Smooth muscle cell (in vitro differentiated cells): ENCODE measurements around the gene KCNIP3. TPM values are rescaled to one million over a fixed set of nuclear protein-coding genes. Genes with fewer than 3 reads are reported as not detected.

Source experiments
- DNase-seq: peaks from one replicate; lab custom pipeline; 2025; ENCODE audit not compliant: unreplicated experiment; lab: John Stamatoyannopoulos, UW
- H2AFZ ChIP-seq: fragments of 200-600 bp; sonication (generic); 2 replicates; pipeline ENCODE4 v1.6.0; 2016; ENCODE audit warnings: antibody characterized with exemption, low read depth, mild to moderate bottlenecking
- H3F3A ChIP-seq: fragments of 200-600 bp; sonication (generic); 2 replicates; pipeline ENCODE4 v1.6.0; 2017; ENCODE audit warnings: antibody characterized with exemption, low read depth
- H3K27ac ChIP-seq: fragments of 200-600 bp; sonication (generic); 2 replicates; pipeline ENCODE4 v1.5.1; 2016; ENCODE audit warnings: low read depth, mild to moderate bottlenecking
- H3K27me3 ChIP-seq: fragments of 200-600 bp; sonication (generic); 2 replicates; pipeline ENCODE4 v1.6.1; 2016; ENCODE audit warnings: low read depth, mild to moderate bottlenecking
- H3K36me3 ChIP-seq: fragments of 200-600 bp; sonication (generic); 2 replicates; pipeline ENCODE4 v1.5.1; 2016; ENCODE audit warnings: low read depth
- H3K4me1 ChIP-seq: fragments of 200-600 bp; sonication (generic); 2 replicates; pipeline ENCODE4 v1.5.1; 2016; ENCODE audit warnings: low read depth
- H3K4me2 ChIP-seq: fragments of 200-600 bp; sonication (generic); 2 replicates; pipeline ENCODE4 v1.6.0; 2016; ENCODE audit warnings: mild to moderate bottlenecking
- H3K4me3 ChIP-seq: fragments of 200-600 bp; sonication (generic); 2 replicates; pipeline ENCODE4 v1.5.1; 2016; ENCODE audit warnings: mild to moderate bottlenecking
- H3K79me2 ChIP-seq: fragments of 200-600 bp; sonication (generic); 2 replicates; pipeline ENCODE4 v1.6.0; 2016; ENCODE audit warnings: low read depth, mild to moderate bottlenecking
- H3K9ac ChIP-seq: fragments of 200-600 bp; sonication (generic); 2 replicates; pipeline ENCODE4 v1.6.0; 2016; ENCODE audit warnings: low read depth
- H3K9me3 ChIP-seq: fragments of 200-600 bp; sonication (generic); replicated peaks from 2 replicates; pipeline ENCODE4 v1.5.1; 2016; ENCODE audit warnings: low read depth
- H4K20me1 ChIP-seq: fragments of 200-600 bp; sonication (generic); 2 replicates; pipeline ENCODE4 v1.6.0; 2016; ENCODE audit warnings: low read depth
- WGBS: methylation state at CpG from one replicate; pipeline ENCODE4 v1.1.7; 2016; ENCODE audit warnings: low lambda C conversion rate; 5-methylcytosine and 5-hydroxymethylcytosine counted together
- polyA plus RNA-seq: library from polyadenylated mRNA; unstranded; fragments of >200 nt; fragmentation: Nextera tagmentation; extraction: Ambion mirVana; gene quantifications from 2 replicates; pipeline ENCODE4 v1.2.1, GENCODE V29; 2016
- total RNA-seq: library from RNA; depleted of rRNA; stranded (reverse); fragments of >200 nt; gene quantifications from 2 replicates; pipeline ENCODE4 v1.2.3, GENCODE V29; 2014
- TF ChIP-seq, protein P1 (sequence below): fragments of 200-600 bp; sonication (generic); IDR thresholded peaks from 2 replicates; pipeline ENCODE4 v1.5.1; 2017; ENCODE audit warnings: borderline replicate concordance, mild to moderate bottlenecking, antibody characterized with exemption; ENCODE audit not compliant: insufficient read depth, poor library complexity, severe bottlenecking

KCNIP3 gene
- total and polyA plus RNA-seq, 2 experiments from 2014 or later: 1.1 to 7.6 TPM

GRCh38 chr2:95388091-95388692 is 91.0 kb downstream of the KCNIP3 start:
- no peaks in the 10 kb centered on the region for H3F3A ChIP-seq
- H4K20me1 ChIP-seq: no peaks in the 10 kb centered on the region
- H3K4me2 ChIP-seq: no peak overlapping the region
- TF ChIP-seq, protein P1, sequence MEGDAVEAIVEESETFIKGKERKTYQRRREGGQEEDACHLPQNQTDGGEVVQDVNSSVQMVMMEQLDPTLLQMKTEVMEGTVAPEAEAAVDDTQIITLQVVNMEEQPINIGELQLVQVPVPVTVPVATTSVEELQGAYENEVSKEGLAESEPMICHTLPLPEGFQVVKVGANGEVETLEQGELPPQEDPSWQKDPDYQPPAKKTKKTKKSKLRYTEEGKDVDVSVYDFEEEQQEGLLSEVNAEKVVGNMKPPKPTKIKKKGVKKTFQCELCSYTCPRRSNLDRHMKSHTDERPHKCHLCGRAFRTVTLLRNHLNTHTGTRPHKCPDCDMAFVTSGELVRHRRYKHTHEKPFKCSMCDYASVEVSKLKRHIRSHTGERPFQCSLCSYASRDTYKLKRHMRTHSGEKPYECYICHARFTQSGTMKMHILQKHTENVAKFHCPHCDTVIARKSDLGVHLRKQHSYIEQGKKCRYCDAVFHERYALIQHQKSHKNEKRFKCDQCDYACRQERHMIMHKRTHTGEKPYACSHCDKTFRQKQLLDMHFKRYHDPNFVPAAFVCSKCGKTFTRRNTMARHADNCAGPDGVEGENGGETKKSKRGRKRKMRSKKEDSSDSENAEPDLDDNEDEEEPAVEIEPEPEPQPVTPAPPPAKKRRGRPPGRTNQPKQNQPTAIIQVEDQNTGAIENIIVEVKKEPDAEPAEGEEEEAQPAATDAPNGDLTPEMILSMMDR: no peak
- H3K4me3 ChIP-seq: no peak overlapping the region
- H3K27me3 ChIP-seq: no peaks in the 10 kb centered on the region
- H3K9me3 ChIP-seq: no peaks in the 10 kb centered on the region
- WGBS: 89% methylated on average over 14 of the region's 14 CpGs
- no peaks in the 10 kb centered on the region for H3K36me3 ChIP-seq
- no peak overlapping the region for H2AFZ ChIP-seq
- H3K9ac ChIP-seq: no peak overlapping the region
- no peak for DNase-seq
- no peak overlapping the region for H3K27ac ChIP-seq
- H3K79me2 ChIP-seq: no peaks in the 10 kb centered on the region
- no peaks in the 10 kb centered on the region for H3K4me1 ChIP-seq

DNA sequence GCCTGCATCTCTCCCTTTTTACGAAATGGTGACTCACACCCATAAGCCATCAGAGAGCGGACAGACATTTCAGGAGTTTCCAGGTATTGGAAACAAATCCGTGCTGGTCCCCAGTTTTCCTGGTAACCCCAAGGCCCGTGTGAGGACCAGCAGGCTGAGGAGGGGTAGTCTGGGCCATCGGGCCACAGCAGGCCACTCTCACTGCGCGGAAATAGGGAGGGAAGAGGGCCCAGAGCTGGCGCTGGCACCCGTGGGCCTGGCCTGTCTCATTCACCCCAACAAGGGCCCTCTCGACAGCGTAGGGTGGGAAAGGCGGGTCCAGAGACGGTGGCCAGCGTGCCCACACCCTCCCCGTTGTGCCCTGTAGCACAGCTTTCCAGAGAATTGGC is 91.7 kb downstream of the KCNIP3 start:
- no peak for DNase-seq
- WGBS: 44% methylated on average over 15 of the region's 15 CpGs
- no peak overlapping the region for H3K4me3 ChIP-seq
- no peaks in the 10 kb centered on the region for H3F3A ChIP-seq
- no peak overlapping the region for H3K9ac ChIP-seq
- no peaks in the 10 kb centered on the region for H3K27me3 ChIP-seq
- H3K36me3 ChIP-seq: no peaks in the 10 kb centered on the region
- H3K4me1 ChIP-seq: no peaks in the 10 kb centered on the region
- TF ChIP-seq, protein P1: no peak
- H2AFZ ChIP-seq: no peak overlapping the region
- no peak overlapping the region for H3K27ac ChIP-seq
- peak overlapping the region; percentile 58 for H3K4me2 ChIP-seq
- H3K79me2 ChIP-seq: no peaks in the 10 kb centered on the region
- no peaks in the 10 kb centered on the region for H3K9me3 ChIP-seq
- H4K20me1 ChIP-seq: no peaks in the 10 kb centered on the region

DNA sequence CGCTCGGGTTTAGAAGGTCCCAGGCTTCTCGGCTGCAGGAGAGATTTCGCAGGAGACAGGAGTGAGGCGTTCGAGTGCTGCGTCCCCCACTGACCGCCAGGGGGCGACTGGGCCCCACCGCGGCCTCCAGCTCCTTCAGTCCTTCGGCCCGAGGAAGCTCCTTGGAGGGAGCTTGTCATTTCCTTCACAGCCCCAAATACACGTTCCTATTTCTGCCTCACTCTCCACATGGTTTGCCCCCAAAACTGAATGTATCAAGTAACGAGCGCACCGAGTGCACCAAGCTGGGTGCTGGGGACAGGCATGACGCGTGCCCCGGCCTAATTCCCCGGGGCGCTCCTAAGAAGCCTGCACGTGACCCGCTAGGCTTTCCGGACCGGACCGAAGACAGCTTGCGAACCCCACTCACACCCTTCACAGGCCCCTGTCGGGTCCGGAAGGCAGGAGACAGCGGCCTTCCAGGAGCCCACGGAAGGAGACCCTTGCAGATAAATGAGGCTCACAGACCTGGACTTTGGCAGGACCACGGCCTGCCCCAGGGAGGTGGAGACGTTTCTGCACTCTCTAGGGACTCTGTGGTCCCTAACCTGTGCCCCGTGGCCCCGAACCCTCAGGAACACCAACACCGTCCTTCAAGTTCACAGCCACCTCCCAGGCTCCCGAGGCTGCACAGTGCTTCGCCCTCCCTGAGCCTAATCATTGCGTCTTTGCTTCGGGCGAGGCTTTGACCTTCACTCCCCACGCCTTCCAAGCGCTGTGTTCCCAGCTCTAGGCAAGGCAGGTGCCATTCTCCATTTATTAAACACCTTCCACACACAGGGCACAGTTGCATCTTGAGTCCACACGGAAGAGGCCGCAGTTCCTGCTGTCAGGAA is 92.3 kb downstream of the KCNIP3 start:
- WGBS: 68% methylated on average over 42 of the region's 46 CpGs
- H3F3A ChIP-seq: no peaks in the 10 kb centered on the region
- no peaks in the 10 kb centered on the region for H3K9me3 ChIP-seq
- H3K79me2 ChIP-seq: no peaks in the 10 kb centered on the region
- H4K20me1 ChIP-seq: no peaks in the 10 kb centered on the region
- peak overlapping the region; percentile 58 for H3K4me2 ChIP-seq
- no peak overlapping the region for H3K27ac ChIP-seq
- no peaks in the 10 kb centered on the region for H3K36me3 ChIP-seq
- TF ChIP-seq, protein P1: peak; percentile 84
- no peaks in the 10 kb centered on the region for H3K4me1 ChIP-seq
- H3K27me3 ChIP-seq: no peaks in the 10 kb centered on the region
- H3K9ac ChIP-seq: no peak overlapping the region
- no peak overlapping the region for H3K4me3 ChIP-seq
- DNase-seq: no peak
- no peak overlapping the region for H2AFZ ChIP-seq
